Thoracic aorta (tissue), 2 donors: Measurements from ENCODE around the gene ST3GAL5. TPM values are rescaled to one million over a fixed set of nuclear protein-coding genes. Genes with fewer than 3 reads are reported as not detected.

Experiments used
- ATAC-seq: fragments of 150-250 bp; one replicate; pipeline ENCODE4 v1.8.0; 2017; ENCODE audit warnings: low read depth; ENCODE audit not compliant: insufficient number of reproducible peaks, low FRiP score
- DNase-seq: peaks from one replicate; pipeline ENCODE4 v3.0.0-alpha.2; 2020; ENCODE audit warnings: low spot score
- H3K27ac ChIP-seq, 2 donors: fragments of 200-600 bp; sonication (generic); 1 replicate in 1 of 2; 2 replicates in 1 of 2; pipeline ENCODE4 v1.5.1; 2016; ENCODE audit warnings: mild to moderate bottlenecking in 2 of 2, moderate library complexity in 2 of 2
- H3K27me3 ChIP-seq: fragments of 200-600 bp; sonication (generic); replicated peaks from 2 replicates; pipeline ENCODE4 v1.6.0; 2016; ENCODE audit warnings: mild to moderate bottlenecking; ENCODE audit not compliant: insufficient read depth
- H3K36me3 ChIP-seq: fragments of 200-600 bp; sonication (generic); one replicate; pipeline ENCODE4 v1.5.1; 2016
- H3K4me1 ChIP-seq, 2 donors: fragments of 200-600 bp; sonication (generic); 1 replicate in 1 of 2; 2 replicates in 1 of 2; pipeline versions ENCODE4 v1.5.1 to v1.6.0; 2016; ENCODE audit warnings: low read depth in 2 of 2, mild to moderate bottlenecking in 1 of 2; ENCODE audit not compliant: control insufficient read depth in 1 of 2
- H3K4me3 ChIP-seq: fragments of 200-600 bp; sonication (generic); 2 replicates; pipeline ENCODE4 v1.5.1; 2016; ENCODE audit warnings: mild to moderate bottlenecking
- H3K9me3 ChIP-seq: fragments of 200-600 bp; sonication (generic); 2 replicates; pipeline ENCODE4 v1.5.1; 2016
- total RNA-seq, 2 donors: library from RNA; depleted of rRNA; stranded (reverse); fragments of >200 nt; gene quantifications; one replicate each; pipeline versions ENCODE4 v1.1.0 to v1.2.3, GENCODE V29; 2016
- TF ChIP-seq, protein P1 (sequence below): fragments of 200-600 bp; sonication (generic); IDR thresholded peaks from one replicate; pipeline ENCODE4 v1.5.1; 2019; ENCODE audit warnings: antibody characterized with exemption

The ST3GAL5 gene
- total RNA-seq, 2 donors from 2014 or later: 11.9 to 32.7 TPM

DNA sequence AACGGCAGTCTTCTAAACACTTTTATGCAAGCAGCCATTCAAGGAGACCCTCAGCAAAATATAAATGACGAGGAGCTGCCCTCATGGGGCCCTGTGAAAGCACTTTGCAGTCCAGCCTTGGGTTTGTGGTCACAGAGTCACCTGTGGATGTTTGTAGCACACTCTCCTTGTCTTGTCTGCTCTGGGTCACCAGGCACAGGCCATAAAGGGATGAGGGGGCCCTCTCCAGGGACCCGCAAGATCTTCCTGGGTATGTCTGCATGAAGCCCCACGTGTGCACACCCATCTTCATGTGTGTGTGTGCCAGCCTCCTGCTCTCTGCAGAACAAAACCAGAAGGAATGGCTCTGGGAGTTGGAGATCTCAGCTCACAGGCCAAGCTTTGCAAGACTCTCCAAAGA, 98.8 kb downstream of the ST3GAL5 start:
- peaks cover 51 to 95% of the 10 kb centered on the region in 2 donors for H3K4me1 ChIP-seq
- ATAC-seq: no peak
- H3K36me3 ChIP-seq: peaks cover 23% of the 10 kb centered on the region
- DNase-seq: no peak
- no peaks in the 10 kb centered on the region for H3K27me3 ChIP-seq
- H3K27ac ChIP-seq: peak overlapping the region; percentile 79 to 93
- TF ChIP-seq, protein P1, sequence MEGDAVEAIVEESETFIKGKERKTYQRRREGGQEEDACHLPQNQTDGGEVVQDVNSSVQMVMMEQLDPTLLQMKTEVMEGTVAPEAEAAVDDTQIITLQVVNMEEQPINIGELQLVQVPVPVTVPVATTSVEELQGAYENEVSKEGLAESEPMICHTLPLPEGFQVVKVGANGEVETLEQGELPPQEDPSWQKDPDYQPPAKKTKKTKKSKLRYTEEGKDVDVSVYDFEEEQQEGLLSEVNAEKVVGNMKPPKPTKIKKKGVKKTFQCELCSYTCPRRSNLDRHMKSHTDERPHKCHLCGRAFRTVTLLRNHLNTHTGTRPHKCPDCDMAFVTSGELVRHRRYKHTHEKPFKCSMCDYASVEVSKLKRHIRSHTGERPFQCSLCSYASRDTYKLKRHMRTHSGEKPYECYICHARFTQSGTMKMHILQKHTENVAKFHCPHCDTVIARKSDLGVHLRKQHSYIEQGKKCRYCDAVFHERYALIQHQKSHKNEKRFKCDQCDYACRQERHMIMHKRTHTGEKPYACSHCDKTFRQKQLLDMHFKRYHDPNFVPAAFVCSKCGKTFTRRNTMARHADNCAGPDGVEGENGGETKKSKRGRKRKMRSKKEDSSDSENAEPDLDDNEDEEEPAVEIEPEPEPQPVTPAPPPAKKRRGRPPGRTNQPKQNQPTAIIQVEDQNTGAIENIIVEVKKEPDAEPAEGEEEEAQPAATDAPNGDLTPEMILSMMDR: no peak
- no peaks in the 10 kb centered on the region for H3K9me3 ChIP-seq
- H3K4me3 ChIP-seq: no peak overlapping the region

DNA sequence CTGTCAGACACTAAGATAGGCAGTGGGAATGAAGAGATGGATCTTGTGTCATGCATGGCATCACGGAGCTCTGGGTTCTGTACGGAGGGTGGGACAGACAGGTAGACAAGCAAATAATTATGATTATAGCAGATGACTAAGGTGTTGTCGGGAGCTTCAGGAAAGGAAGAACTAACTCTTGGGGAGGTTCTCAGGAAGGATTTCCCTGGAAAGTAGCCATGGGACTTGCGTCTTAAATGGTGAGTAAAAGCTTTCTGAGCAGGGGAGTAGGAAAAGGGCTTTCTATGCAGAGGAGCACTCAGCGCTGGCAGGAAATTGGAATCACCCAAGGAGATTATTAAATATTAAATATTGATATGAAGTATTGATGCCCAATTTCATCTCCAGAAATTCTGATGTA, 99.5 kb downstream of the ST3GAL5 start:
- TF ChIP-seq, protein P1: no peak
- Histone ChIP-seq H3K4me3 (no peak overlapping the region), H3K36me3 (peaks cover 23% of the 10 kb centered on the region), H3K27me3 (no peaks in the 10 kb centered on the region), H3K27ac (peak overlapping the region in 1 of 2 donors; percentile 82), H3K9me3 (no peaks in the 10 kb centered on the region), H3K4me1 (peaks cover 51 to 95% of the 10 kb centered on the region in 2 donors)
- no peak for DNase-seq
- ATAC-seq: no peak

DNA sequence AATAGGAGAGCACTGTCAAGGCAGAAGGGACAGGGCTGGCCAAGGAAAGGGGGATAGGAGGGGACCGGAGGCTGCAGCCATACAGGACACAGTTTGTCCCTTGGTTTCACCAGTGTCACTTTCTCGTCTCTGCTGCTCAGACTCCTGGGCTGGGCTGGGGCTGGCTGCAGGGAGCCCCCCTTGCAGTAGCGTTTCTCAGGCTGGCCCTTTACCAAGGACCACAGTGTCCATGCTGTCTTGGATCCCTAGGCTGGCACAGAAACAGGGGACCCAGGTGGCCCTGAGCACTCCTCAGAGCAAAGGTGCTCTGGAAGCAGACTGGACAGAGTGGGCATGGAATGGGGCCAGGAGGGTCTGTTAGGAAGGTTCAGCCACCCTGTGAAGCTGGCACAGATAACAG, 100.2 kb downstream of the ST3GAL5 start:
- Histone ChIP-seq H3K9me3 (no peaks in the 10 kb centered on the region), H3K36me3 (peaks cover 23% of the 10 kb centered on the region), H3K4me3 (no peak overlapping the region), H3K27me3 (no peaks in the 10 kb centered on the region), H3K27ac (peak overlapping the region; percentile 82 to 90), H3K4me1 (peaks cover 50 to 95% of the 10 kb centered on the region in 2 donors)
- ATAC-seq (no peak), DNase-seq (no peak)
- TF ChIP-seq, protein P1: no peak

DNA sequence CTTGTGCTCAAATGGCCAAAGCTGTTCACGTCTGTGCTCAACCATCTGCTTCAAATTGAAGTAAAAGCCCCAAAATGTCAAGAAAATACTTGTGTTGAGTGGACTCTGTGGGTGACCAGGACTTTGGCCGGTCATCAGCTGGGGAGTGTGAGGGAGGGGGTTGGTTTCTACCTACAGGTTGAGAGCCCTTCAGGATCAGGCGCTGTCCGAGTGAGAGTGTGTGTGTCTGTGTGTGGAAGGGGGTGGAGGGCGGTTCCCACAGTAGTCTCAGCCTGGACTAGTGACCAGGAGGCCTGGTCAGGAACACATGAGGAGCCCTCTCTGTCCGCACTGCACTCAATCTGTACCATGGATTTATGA, 100.8 kb downstream of the ST3GAL5 start:
- H3K27me3 ChIP-seq: no peaks in the 10 kb centered on the region
- peak overlapping the region; percentile 82 to 90 for H3K27ac ChIP-seq
- ATAC-seq (no peak), DNase-seq (no peak)
- H3K36me3 ChIP-seq: peaks cover 23% of the 10 kb centered on the region
- peaks cover 43 to 95% of the 10 kb centered on the region in 2 donors for H3K4me1 ChIP-seq
- TF ChIP-seq, protein P1: no peak
- no peaks in the 10 kb centered on the region for H3K9me3 ChIP-seq
- no peak overlapping the region for H3K4me3 ChIP-seq

DNA sequence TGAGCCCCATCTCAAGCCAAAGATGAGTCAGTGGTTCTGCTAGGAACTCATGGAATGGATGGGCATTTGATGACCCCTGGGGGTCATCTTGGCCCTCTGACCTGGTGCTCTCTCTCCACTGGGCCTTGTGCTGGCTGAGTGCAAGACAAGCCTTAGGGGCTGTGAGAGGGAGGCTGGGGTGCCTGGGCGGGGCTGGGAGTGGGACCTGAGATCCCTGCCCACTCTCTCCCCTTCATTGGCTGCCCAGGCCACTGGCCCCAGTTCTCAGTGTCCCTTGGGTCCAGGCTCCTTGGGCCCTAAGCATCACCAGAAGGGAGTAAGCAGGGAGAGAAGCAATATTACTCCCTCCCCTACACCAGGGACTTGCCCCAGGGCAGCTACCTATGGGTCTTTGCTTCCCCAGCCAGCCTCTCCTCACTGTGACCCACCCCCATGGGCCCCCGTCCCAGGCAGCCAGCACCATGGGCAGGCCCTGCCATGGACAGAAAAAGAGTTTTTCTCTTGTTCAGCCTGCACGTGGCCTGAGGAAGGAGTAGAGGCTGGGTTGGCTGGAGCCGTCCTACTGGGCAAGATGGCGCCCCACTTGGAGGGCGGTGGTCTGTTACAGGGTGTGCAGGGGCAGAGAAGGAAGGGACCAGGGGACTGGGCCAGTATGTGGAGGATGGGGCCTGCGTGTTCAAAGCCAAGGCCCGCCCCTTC, 101.4 kb downstream of the ST3GAL5 start:
- Histone ChIP-seq H3K27me3 (no peaks in the 10 kb centered on the region), H3K27ac (peak overlapping the region; percentile 82 to 90)

More for the DNA sequence above, 101.4 kb downstream of the ST3GAL5 start:
- no peak overlapping the region for H3K4me3 ChIP-seq
- H3K4me1 ChIP-seq: peaks cover 40 to 96% of the 10 kb centered on the region in 2 donors
- peaks cover 23% of the 10 kb centered on the region for H3K36me3 ChIP-seq
- TF ChIP-seq, protein P1: no peak
- DNase-seq: no peak
- ATAC-seq: no peak
- H3K9me3 ChIP-seq: no peaks in the 10 kb centered on the region

Other genes with a start within 250 kb of the ST3GAL5 start
- gene SFTPB, start 220.8 kb downstream of the ST3GAL5 start, total RNA-seq: not detected
- 1 to 10 TPM; 1.5 to 8.5 TPM for gene GNLY, start 194.6 kb downstream of the ST3GAL5 start, total RNA-seq
- 100 to 1,000 TPM in 1 of 2 donors, 10 to 100 TPM in 1; 78.4 to 207 TPM for gene ATOH8, start 135.0 kb downstream of the ST3GAL5 start, total RNA-seq
- gene POLR1A, start 216.9 kb upstream of the ST3GAL5 start, total RNA-seq: 10 to 100 TPM; 19.0 to 38.2 TPM
- 100 to 1,000 TPM in 1 of 2 donors, 10 to 100 TPM in 1; 70.7 to 129 TPM for gene PTCD3, start 217.2 kb upstream of the ST3GAL5 start, total RNA-seq